Panc1 (cell line): Measurements from ENCODE around the gene KRT15. TPM values are rescaled to one million over a fixed set of nuclear protein-coding genes. Genes with fewer than 3 reads are reported as not detected.

Source experiments
- ATAC-seq: fragments of 200-7000 bp; cut with Tn5 transposase; 2 replicates; pipeline ENCODE4 v1.9.1; 2020; ENCODE audit warnings: mild to moderate bottlenecking, moderate library complexity
- BruUV-seq: library from RNA; stranded (reverse); fragments of 400-500 nt; replicated peaks from 2 replicates; lab custom pipeline; 2021; lab: Mats Ljungman, UMichigan
- CTCF ChIA-PET: fragments of 300-600 bp; sonication (Branson Sonifier 250); formaldehyde crosslinking; loops from one replicate; lab custom pipeline; 2022; ENCODE audit warnings: antibody characterized with exemption; lab: Charles Lee
- POLR2A ChIA-PET: fragments of 300-600 bp; sonication (Branson Sonifier 250); formaldehyde crosslinking; loops from one replicate; lab custom pipeline; 2022; ENCODE audit warnings: antibody characterized with exemption; lab: Charles Lee
- DNase-seq: peaks from one replicate; pipeline ENCODE4 v3.0.0-alpha.2; 2010; ENCODE audit warnings: low read depth, low spot score
- H3K27ac ChIP-seq: 2 replicates; pipeline ENCODE4 v1.5.1; 2011; ENCODE audit warnings: mild to moderate bottlenecking, low read length, inconsistent platforms
- H3K27me3 ChIP-seq: fragments of 200-500 bp; sonication (Bioruptor generic); 2 replicates; pipeline ENCODE4 v1.6.0; 2014; ENCODE audit warnings: low read length, inconsistent platforms; ENCODE audit not compliant: control insufficient read depth, insufficient read depth
- H3K36me3 ChIP-seq: fragments of 200-500 bp; sonication (Bioruptor generic); 2 replicates; pipeline ENCODE4 v1.5.1; 2014; ENCODE audit warnings: inconsistent platforms, mild to moderate bottlenecking, low read length, moderate library complexity; ENCODE audit not compliant: control insufficient read depth, insufficient read depth
- H3K4me1 ChIP-seq: 2 replicates; pipeline ENCODE4 v1.5.1; 2011; ENCODE audit warnings: inconsistent platforms, mild to moderate bottlenecking, low read length, moderate library complexity; ENCODE audit not compliant: control insufficient read depth, insufficient read depth
- H3K4me3 ChIP-seq, 2 experiments: 2 replicates each; pipeline ENCODE4 v1.5.1; 2011 to 2012; ENCODE audit warnings: low read depth in 2 of 2, low read length in 2 of 2, mild to moderate bottlenecking in 2 of 2, inconsistent platforms in 1 of 2, moderate library complexity in 1 of 2
- H3K9me3 ChIP-seq: fragments of 200-500 bp; sonication (Bioruptor generic); 2 replicates; pipeline ENCODE4 v1.5.1; 2014; ENCODE audit warnings: low read depth, mild to moderate bottlenecking, inconsistent platforms, low read length, moderate library complexity; ENCODE audit not compliant: control insufficient read depth, insufficient read depth
- CTCF ChIP-seq: fragments of 450-650 bp; IDR thresholded peaks from 2 replicates; pipeline ENCODE4 v1.5.1; 2017; ENCODE audit warnings: mild to moderate bottlenecking
- POLR2AphosphoS5 ChIP-seq: IDR thresholded peaks from 2 replicates; pipeline ENCODE4 v1.6.1; 2012; ENCODE audit warnings: mild to moderate bottlenecking, low read depth, low read length, moderate library complexity
- REST ChIP-seq, 2 experiments: IDR thresholded peaks; 2 replicates each; pipeline ENCODE4 v1.6.1; 2011 to 2012; ENCODE audit warnings: low read depth in 2 of 2, control low read depth in 1 of 2, low read length in 1 of 2, mild to moderate bottlenecking in 1 of 2, moderate library complexity in 1 of 2; ENCODE audit not compliant: insufficient read depth in 1 of 2
- SIN3A ChIP-seq: IDR thresholded peaks from 2 replicates; pipeline ENCODE4 v1.6.1; 2012; ENCODE audit warnings: low read depth, mild to moderate bottlenecking, low read length, moderate library complexity, borderline replicate concordance; ENCODE audit not compliant: insufficient read depth
- TCF7L2 ChIP-seq: IDR thresholded peaks from 2 replicates; pipeline ENCODE4 v1.6.1; 2011; ENCODE audit warnings: mild to moderate bottlenecking, low read depth, low read length, inconsistent platforms
- in situ Hi-C: cut with HindIII; loops from 2 replicates; pipeline ENCODE4 v1.10.0; 2016; ENCODE audit warnings: low sequenced_read_pairs, low pct_unique_long_range_greater_than_20kb
- intact Hi-C: fragments of 100-400 bp; cut with micrococcal nuclease; formaldehyde crosslinking; loops from one replicate; pipeline ENCODE4 v1.10.0; 2022; ENCODE audit not compliant: unreplicated experiment
- total RNA-seq: library from RNA; stranded (reverse); gene quantifications from one replicate; pipeline ENCODE4 v1.2.1, GENCODE V29; 2021; ENCODE audit not compliant: unreplicated experiment

The KRT15 gene
- total RNA-seq, 1 experiment from 2014 or later: 70.4 TPM

GRCh38 chr17:41542357-41542756 is 23.7 kb upstream of the KRT15 start:
- ChIA-PET POLR2A (interaction anchor here (0.6 to 1.4 kb wide), 2 partner anchors 14 to 625 kb away, joined by 10 to 18 read pairs; partner anchors contain the start of gene KRT19), CTCF (interaction anchor here (0.9 to 1.7 kb wide), 3 partner anchors 8 to 121 kb away, joined by 4 to 6 read pairs (median 6); no protein-coding TSS in a partner anchor)
- no peaks in the 10 kb centered on the region for H3K27me3 ChIP-seq
- TF ChIP-seq TCF7L2 (no peak), REST (IDR thresholded peaks at IDR 0.05; ENCODE audit: insufficient read depth in 1 of 2, low read depth in 2 of 2, low read length in 1 of 2) (no peak), SIN3A (no peak), POLR2AphosphoS5 (no peak), CTCF (no peak)
- intact Hi-C loops: no loop called here
- peaks cover 51% of the 10 kb centered on the region for H3K4me1 ChIP-seq
- no peaks in the 10 kb centered on the region for H3K36me3 ChIP-seq
- no TSS peak for BruUV-seq
- peaks cover 4% of the 10 kb centered on the region; the same call in 1 of the 2 replicates for H3K9me3 ChIP-seq
- in situ Hi-C loops: loop anchor here (25.0 kb wide), 1 partner anchor 95 kb away; no protein-coding TSS in a partner anchor
- H3K27ac ChIP-seq: peak overlapping the region; percentile 77; the same call in 1 of the 2 replicates
- H3K4me3 ChIP-seq: no peak overlapping the region
- no peak for ATAC-seq
- DNase-seq: no peak

DNA sequence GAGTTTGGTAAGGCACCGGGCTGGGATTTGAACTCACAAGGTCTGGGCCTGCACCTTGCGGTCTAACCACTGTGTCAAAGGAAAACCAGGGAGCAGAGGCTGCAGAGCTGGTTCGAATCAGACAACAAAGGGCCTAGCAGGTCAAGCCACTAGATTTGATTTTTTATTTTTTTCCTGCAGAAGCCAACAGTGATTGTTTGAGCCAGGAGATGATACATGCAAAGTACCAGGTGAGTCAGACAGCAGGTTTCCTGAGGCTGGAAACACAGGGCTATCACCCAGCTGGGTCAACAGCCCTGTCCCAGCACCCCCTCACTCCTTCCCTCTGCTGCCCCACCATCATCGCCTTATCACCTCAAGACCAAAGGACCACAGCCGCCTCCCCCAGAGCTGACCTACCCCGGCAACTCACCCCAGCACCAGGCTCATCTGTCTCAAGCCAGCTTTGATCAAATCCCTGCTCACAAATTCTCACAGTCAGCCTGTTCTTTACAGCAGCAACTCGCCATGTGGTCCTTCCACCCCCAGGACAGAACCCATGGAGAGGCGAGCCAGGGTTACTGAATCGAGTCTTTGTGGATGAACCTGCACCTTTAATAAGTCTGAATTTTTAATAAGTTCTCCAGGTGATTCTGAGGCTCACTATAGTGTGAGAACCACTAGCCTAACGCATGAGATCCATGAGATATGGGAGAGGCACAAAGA is 22.4 kb upstream of the KRT15 start:
- no peak for ATAC-seq
- no peak overlapping the region for H3K4me3 ChIP-seq

More for the DNA sequence above, 22.4 kb upstream of the KRT15 start:
- no peaks in the 10 kb centered on the region for H3K27me3 ChIP-seq
- peak overlapping the region; percentile 77 for H3K27ac ChIP-seq
- H3K4me1 ChIP-seq: peaks cover 57% of the 10 kb centered on the region
- no peaks in the 10 kb centered on the region for H3K36me3 ChIP-seq
- ChIA-PET CTCF (interaction anchor here (1.7 to 2.1 kb wide), 2 partner anchors 8 to 122 kb away, joined by 6 to 9 read pairs; no protein-coding TSS in a partner anchor), POLR2A (interaction anchor here (0.5 kb wide), 1 partner anchor 139 kb away, joined by 9 read pairs; no protein-coding TSS in a partner anchor)
- no peaks in the 10 kb centered on the region for H3K9me3 ChIP-seq
- no peak for DNase-seq
- in situ Hi-C loops (loop anchor here (25.0 kb wide), 1 partner anchor 96 kb away; no protein-coding TSS in a partner anchor), intact Hi-C loops (no loop called here)
- TF ChIP-seq REST (IDR thresholded peaks at IDR 0.05; ENCODE audit: insufficient read depth in 1 of 2, low read depth in 2 of 2, low read length in 1 of 2) (no peak), POLR2AphosphoS5 (no peak), SIN3A (no peak), CTCF (no peak), TCF7L2 (no peak)
- BruUV-seq: no TSS peak
